Measurements from ENCODE around the gene CMIP. TPM values are rescaled to one million over a fixed set of nuclear protein-coding genes. Genes with fewer than 3 reads are reported as not detected.

The CMIP gene
- total RNA-seq, 4 donors from 2014 or later = 40.0 to 69.6 (median 47.0) TPM

DNA sequence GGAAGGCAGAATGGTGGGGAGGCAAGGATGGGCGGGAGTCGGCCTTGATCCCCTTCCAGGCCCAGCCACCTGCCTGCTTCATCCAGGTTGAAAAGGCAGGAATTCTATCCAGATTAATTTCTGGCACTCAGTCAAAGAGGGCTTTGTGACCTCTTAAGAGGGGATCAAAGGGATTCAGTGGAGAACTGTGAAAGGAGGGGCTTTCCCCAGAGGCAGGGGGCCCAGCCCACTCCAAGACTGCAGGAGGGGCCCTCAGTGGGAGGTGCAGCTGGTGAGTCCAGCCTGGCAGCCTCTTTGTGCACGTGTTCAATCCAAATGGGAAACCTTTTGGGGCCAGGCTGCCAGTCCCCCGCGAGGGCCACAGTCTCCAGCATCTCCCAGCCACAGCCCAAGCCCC is 186.0 kb downstream of the CMIP start:
- no peak for DNase-seq
- H3K36me3 ChIP-seq = no peaks in the 10 kb centered on the region
- H3K27ac ChIP-seq = no peak overlapping the region
- TF ChIP-seq, protein P1, sequence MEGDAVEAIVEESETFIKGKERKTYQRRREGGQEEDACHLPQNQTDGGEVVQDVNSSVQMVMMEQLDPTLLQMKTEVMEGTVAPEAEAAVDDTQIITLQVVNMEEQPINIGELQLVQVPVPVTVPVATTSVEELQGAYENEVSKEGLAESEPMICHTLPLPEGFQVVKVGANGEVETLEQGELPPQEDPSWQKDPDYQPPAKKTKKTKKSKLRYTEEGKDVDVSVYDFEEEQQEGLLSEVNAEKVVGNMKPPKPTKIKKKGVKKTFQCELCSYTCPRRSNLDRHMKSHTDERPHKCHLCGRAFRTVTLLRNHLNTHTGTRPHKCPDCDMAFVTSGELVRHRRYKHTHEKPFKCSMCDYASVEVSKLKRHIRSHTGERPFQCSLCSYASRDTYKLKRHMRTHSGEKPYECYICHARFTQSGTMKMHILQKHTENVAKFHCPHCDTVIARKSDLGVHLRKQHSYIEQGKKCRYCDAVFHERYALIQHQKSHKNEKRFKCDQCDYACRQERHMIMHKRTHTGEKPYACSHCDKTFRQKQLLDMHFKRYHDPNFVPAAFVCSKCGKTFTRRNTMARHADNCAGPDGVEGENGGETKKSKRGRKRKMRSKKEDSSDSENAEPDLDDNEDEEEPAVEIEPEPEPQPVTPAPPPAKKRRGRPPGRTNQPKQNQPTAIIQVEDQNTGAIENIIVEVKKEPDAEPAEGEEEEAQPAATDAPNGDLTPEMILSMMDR (IDR thresholded peaks at IDR 0.05) = no peak
- TF ChIP-seq EP300 (IDR thresholded peaks at IDR 0.05; ENCODE audit: low read depth) (no peak), POLR2AphosphoS5 (IDR thresholded peaks at IDR 0.05) (no peak)
- no peaks in the 10 kb centered on the region for H3K9me3 ChIP-seq
- WGBS, 2 donors (ENCODE audit: low coverage in 1 of 2) = 95% methylated on average over 5 of the region's 5 CpGs; no CpG with 5 or more reads in 1 of the 2 donors
- intact Hi-C loops (cut with DNase I; ENCODE audit: low total_unique reads) = no loop called here
- H3K4me3 ChIP-seq = no peak overlapping the region
- no peaks in the 10 kb centered on the region for H3K27me3 ChIP-seq
- in situ Hi-C loops (cut with MboI; ENCODE audit: low pct_ligation_motif_present in 1 of 4, low pct_unique_long_range_greater_than_20kb in 1 of 4, low sequenced_read_pairs in 3 of 4) = no loop called here
- H3K4me1 ChIP-seq = peaks cover 6 to 37% (median 10%) of the 10 kb centered on the region in 4 donors

DNA sequence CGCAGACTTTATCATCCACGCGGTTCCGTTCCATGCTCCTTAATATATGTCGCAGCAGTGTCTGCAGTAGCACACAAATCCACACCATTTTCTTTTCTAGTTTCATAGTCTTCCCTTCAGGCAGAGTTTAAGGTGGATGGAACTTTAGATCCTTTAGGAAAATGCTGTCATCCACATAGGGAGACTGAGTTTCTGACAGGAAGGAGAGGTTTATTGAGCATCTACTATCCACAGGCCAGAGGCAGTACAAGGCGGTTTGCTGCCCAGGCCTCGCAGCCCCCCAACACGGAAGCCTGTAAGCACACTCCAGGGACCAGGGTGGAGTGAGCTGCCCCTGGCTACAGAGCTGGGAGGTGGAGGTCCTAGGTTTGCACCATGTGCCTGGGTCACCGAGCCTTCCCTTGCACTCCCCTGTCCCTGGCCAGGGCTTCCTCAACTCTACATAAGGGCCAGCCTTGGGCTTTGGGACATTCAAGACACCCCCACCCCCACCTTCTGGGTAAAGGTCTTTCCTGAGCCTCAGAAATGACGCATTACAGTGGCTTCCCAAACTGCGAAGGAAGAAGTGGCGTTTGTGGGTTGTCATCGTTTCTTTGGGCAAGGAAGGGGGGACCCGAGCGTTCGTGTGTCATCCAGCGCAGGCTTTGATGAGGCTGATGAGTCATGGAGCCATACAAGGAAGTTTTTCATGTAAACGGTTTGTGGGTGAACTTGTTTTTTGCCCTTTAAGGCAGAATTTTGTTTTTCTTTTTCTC is 188.0 kb downstream of the CMIP start:
- Histone ChIP-seq H3K27me3 (no peaks in the 10 kb centered on the region), H3K4me3 (no peak overlapping the region), H3K9me3 (no peaks in the 10 kb centered on the region), H3K36me3 (no peaks in the 10 kb centered on the region), H3K4me1 (peaks cover 0 to 38% (median 7%) of the 10 kb centered on the region in 4 donors), H3K27ac (peak overlapping the region; percentile 44 to 64 (median 54))
- peak; percentile 41 for DNase-seq
- intact Hi-C loops (cut with DNase I; ENCODE audit: low total_unique reads) (no loop called here), in situ Hi-C loops (cut with MboI; ENCODE audit: low pct_ligation_motif_present in 1 of 4, low pct_unique_long_range_greater_than_20kb in 1 of 4, low sequenced_read_pairs in 3 of 4) (no loop called here)
- TF ChIP-seq POLR2A (IDR thresholded peaks at IDR 0.05) (no peak), POLR2AphosphoS5 (IDR thresholded peaks at IDR 0.05) (no peak), EP300 (IDR thresholded peaks at IDR 0.05; ENCODE audit: low read depth) (no peak)
- TF ChIP-seq, protein P1 (IDR thresholded peaks at IDR 0.05) = no peak
- 9 to 78% methylated on average over 1 to 18 of the region's 18 CpGs for WGBS, 2 donors (ENCODE audit: low coverage in 1 of 2)

DNA sequence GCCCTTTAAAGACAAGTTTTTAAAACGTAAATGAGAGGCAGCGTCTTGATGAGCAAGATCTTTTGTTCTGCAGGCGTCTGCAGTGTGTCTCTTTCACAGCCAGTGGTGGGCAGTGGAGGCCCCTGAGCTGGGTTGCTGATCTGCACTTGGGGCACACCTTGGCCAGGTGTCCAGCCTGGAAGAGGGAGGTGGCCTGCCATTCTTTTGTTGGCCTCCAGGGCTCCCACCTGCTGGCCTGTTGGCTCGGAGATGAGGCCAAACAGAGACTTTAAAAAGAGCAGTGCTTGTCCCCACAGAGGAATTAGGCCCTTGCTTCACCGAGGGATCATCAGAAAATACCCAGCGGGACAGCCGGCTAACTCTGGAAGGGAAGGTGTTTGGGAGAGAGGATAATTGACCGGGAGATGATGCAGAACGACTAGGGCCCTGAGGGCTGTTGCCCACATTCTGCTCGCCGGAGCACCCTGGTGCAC is 188.6 kb downstream of the CMIP start:
- Histone ChIP-seq H3K4me3 (no peak overlapping the region), H3K36me3 (no peaks in the 10 kb centered on the region), H3K27me3 (no peaks in the 10 kb centered on the region), H3K4me1 (peaks cover 0 to 38% (median 7%) of the 10 kb centered on the region in 4 donors), H3K9me3 (no peaks in the 10 kb centered on the region), H3K27ac (peak overlapping the region; percentile 44 to 64 (median 54))
- TF ChIP-seq, protein P1 (IDR thresholded peaks at IDR 0.05) = peak in 1 of 5 experiments; percentile 14
- no peak for TF ChIP-seq EP300 (IDR thresholded peaks at IDR 0.05; ENCODE audit: low read depth)
- intact Hi-C loops (cut with DNase I; ENCODE audit: low total_unique reads) = no loop called here
- in situ Hi-C loops (cut with MboI; ENCODE audit: low pct_ligation_motif_present in 1 of 4, low pct_unique_long_range_greater_than_20kb in 1 of 4, low sequenced_read_pairs in 3 of 4) = no loop called here
- DNase-seq = no peak
- 51 to 67% methylated on average over 3 to 11 of the region's 11 CpGs for WGBS, 2 donors (ENCODE audit: low coverage in 1 of 2)

DNA sequence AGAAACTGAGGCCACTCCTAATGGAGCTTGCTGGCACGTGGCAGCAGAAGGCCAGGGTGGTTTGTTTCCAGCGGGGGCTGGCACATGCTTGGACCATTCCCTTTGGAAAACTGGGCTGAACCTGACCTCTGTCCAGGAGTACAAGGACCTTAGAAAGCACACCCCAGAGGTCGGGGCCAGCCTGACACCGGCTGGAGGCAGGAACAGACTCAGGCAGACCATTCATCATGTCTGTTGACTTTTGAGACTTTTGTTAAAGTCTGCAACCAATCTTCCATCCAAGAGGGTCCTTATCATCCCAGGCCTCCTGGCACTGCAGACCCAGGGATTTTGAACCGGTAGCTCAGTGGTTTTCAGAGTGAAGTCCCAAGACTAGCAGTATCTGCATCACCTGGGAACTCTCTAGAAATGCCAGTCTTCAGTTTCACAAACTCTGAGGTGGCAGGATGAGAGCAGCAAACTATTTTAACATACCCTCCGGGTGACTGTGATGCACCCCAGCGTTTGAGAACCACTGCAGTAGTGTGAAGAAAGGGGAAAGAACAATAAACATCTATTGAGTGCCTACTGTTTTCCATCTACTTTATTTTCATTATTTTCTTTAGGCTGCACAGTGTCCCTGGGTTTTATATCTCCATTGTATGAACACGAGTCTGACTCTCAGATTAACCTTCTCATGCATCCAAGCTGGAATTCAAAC is 189.2 kb downstream of the CMIP start:
- no peak overlapping the region for H3K4me3 ChIP-seq
- no peaks in the 10 kb centered on the region for H3K27me3 ChIP-seq
- in situ Hi-C loops (cut with MboI; ENCODE audit: low pct_ligation_motif_present in 1 of 4, low pct_unique_long_range_greater_than_20kb in 1 of 4, low sequenced_read_pairs in 3 of 4) = no loop called here
- H3K27ac ChIP-seq = peak overlapping the region; percentile 44 to 64 (median 54)
- intact Hi-C loops (cut with DNase I; ENCODE audit: low total_unique reads) = no loop called here
- DNase-seq = no peak
- no peaks in the 10 kb centered on the region for H3K36me3 ChIP-seq
- no peaks in the 10 kb centered on the region for H3K9me3 ChIP-seq
- TF ChIP-seq, protein P1 (IDR thresholded peaks at IDR 0.05) = no peak
- TF ChIP-seq EP300 (IDR thresholded peaks at IDR 0.05; ENCODE audit: low read depth) (no peak), POLR2A (IDR thresholded peaks at IDR 0.05) (no peak), POLR2AphosphoS5 (IDR thresholded peaks at IDR 0.05) (no peak)
- WGBS, 2 donors (ENCODE audit: low coverage in 1 of 2) = 50 to 69% methylated on average over 1 to 8 of the region's 8 CpGs
- H3K4me1 ChIP-seq = peaks cover 0 to 38% (median 7%) of the 10 kb centered on the region in 4 donors

Measured in transverse colon (tissue), 4 donors.